Muscle of leg (tissue), 16 donors: ENCODE results near the gene LRP1. TPM values are rescaled to one million over a fixed set of nuclear protein-coding genes. Genes with fewer than 3 reads are reported as not detected.

Source experiments
- DNase-seq: peaks from one replicate; pipeline ENCODE4 v3.0.0; 2013
- H3K27ac ChIP-seq: one replicate; pipeline ENCODE4 v1.5.1; 2013; ENCODE audit warnings: mild to moderate bottlenecking, low read length, control low read depth
- H3K27me3 ChIP-seq: one replicate; pipeline ENCODE4 v1.6.1; 2013; ENCODE audit warnings: low read length; ENCODE audit not compliant: control insufficient read depth, insufficient read depth
- H3K36me3 ChIP-seq: one replicate; pipeline ENCODE4 v1.6.1; 2013; ENCODE audit warnings: low read length; ENCODE audit not compliant: control insufficient read depth, insufficient read depth
- H3K4me1 ChIP-seq: one replicate; pipeline ENCODE4 v1.6.1; 2013; ENCODE audit warnings: low read length; ENCODE audit not compliant: control insufficient read depth, insufficient read depth
- H3K4me3 ChIP-seq: one replicate; pipeline ENCODE4 v1.5.1; 2013; ENCODE audit warnings: low read length, control low read depth
- H3K9me3 ChIP-seq: replicated peaks from 2 replicates; pipeline ENCODE4 v1.6.1; 2013; ENCODE audit warnings: low read depth, low read length; ENCODE audit not compliant: control insufficient read depth
- WGBS: methylation state at CpG from one replicate; pipeline ENCODE4 v1.1.5; 2013; ENCODE audit warnings: missing lambda C conversion rate; ENCODE audit not compliant: insufficient coverage; 5-methylcytosine and 5-hydroxymethylcytosine counted together
- long read RNA-seq, 11 donors: transcript quantifications; one replicate each; lab custom pipeline, GENCODE V29; 2026
- polyA plus RNA-seq, 8 donors: library from polyadenylated mRNA; unstranded; fragments of 120-200 nt; gene quantifications; one replicate each; pipeline versions ENCODE4 v1.2.1 to v1.2.3, GENCODE V29; 2013; ENCODE audit warnings: inconsistent platforms in 1 of 8, low replicate concordance in 1 of 8; ENCODE audit not compliant: insufficient read length in 8 of 8, insufficient read depth in 1 of 8
- total RNA-seq: library from RNA; stranded (reverse); fragments of 120-200 nt; gene quantifications from one replicate; pipeline ENCODE4 v1.2.4, GENCODE V29; 2013

LRP1 gene
- total RNA-seq (82.7 TPM), polyA plus RNA-seq (100 to 1,000 TPM in 7 of 8 donors, 10 to 100 TPM in 1; 98.3 to 231 (median 160) TPM)
- long read RNA-seq, donor 1, partial matches to known transcripts: 9 of 9 reads
- long read RNA-seq, donor 1, other reads (novel, unspliced or antisense): 0 of 9 reads
- long read RNA-seq, donor 2: 0 reads
- long read RNA-seq, donor 3, partial matches to known transcripts: 5 of 5 reads
- long read RNA-seq, donor 3, other reads (novel, unspliced or antisense): 0 of 5 reads
- long read RNA-seq, donor 4, partial matches to known transcripts: 40 of 40 reads
- long read RNA-seq, donor 4, other reads (novel, unspliced or antisense): 0 of 40 reads
- long read RNA-seq, donor 5, partial matches to known transcripts: 47 of 47 reads
- long read RNA-seq, donor 5, other reads (novel, unspliced or antisense): 0 of 47 reads
- long read RNA-seq, donor 6: 0 reads
- long read RNA-seq, donor 7, partial matches to known transcripts: 45 of 45 reads
- long read RNA-seq, donor 7, other reads (novel, unspliced or antisense): 0 of 45 reads
- long read RNA-seq, donor 8, partial matches to known transcripts: 5 of 5 reads
- long read RNA-seq, donor 8, other reads (novel, unspliced or antisense): 0 of 5 reads
- long read RNA-seq, donor 9, partial matches to known transcripts: 37 of 38 reads
- long read RNA-seq, donor 9, other reads (novel, unspliced or antisense): 0 of 38 reads
- long read RNA-seq, donor 10, partial matches to known transcripts: 37 of 38 reads
- long read RNA-seq, donor 10, other reads (novel, unspliced or antisense): 0 of 38 reads
- long read RNA-seq, donor 11, partial matches to known transcripts: 12 of 12 reads
- long read RNA-seq, donor 11, other reads (novel, unspliced or antisense): 0 of 12 reads

- peak within 1 kb of the TSS; percentile 95 for H3K4me3 ChIP-seq
- H3K9me3 ChIP-seq: no peaks in the 10 kb centered on the region
- H3K36me3 ChIP-seq: peaks cover 10% of the 10 kb centered on the region
- peaks cover 22% of the 10 kb centered on the region for H3K27me3 ChIP-seq
- DNase-seq: peak; percentile 96
- peak within 1 kb of the TSS; percentile 97 for H3K27ac ChIP-seq
- H3K4me1 ChIP-seq: peaks cover 44% of the 10 kb centered on the region
- 0% methylated on average over 40 of the region's 57 CpGs for WGBS
These were observed at the start of gene LRP1 for GRCh38 chr12:57127726-57128518. Gene LRP1, plus strand, starts transcription at chr12:57128483. Its CDS starts 482 bp downstream, at chr12:57128965.

GRCh38 chr12:57078519-57079404 is 49.5 kb upstream of the LRP1 start, which contains the start of gene NEMP1:
Gene NEMP1, minus strand, starts transcription at chr12:57078791. Its CDS starts 46 bp downstream, at chr12:57078745.
- peak; percentile 100 for DNase-seq
- H3K27me3 ChIP-seq: no peaks in the 10 kb centered on the region
- peaks cover 14% of the 10 kb centered on the region for H3K4me1 ChIP-seq
- H3K9me3 ChIP-seq: no peaks in the 10 kb centered on the region
- peak within 1 kb of the TSS; percentile 88 for H3K4me3 ChIP-seq
- WGBS: 0% methylated on average over 18 of the region's 39 CpGs
- H3K36me3 ChIP-seq: peaks cover 2% of the 10 kb centered on the region
- H3K27ac ChIP-seq: peak within 1 kb of the TSS; percentile 91

- H3K36me3 ChIP-seq: peaks cover 2% of the 10 kb centered on the region
- H3K4me3 ChIP-seq: no peak overlapping the region
- DNase-seq: no peak
- no CpG with 5 or more reads among the region's 1 CpG for WGBS
- H3K27me3 ChIP-seq: no peaks in the 10 kb centered on the region
- H3K27ac ChIP-seq: peak overlapping the region; percentile 91
- H3K4me1 ChIP-seq: peaks cover 14% of the 10 kb centered on the region
- H3K9me3 ChIP-seq: no peaks in the 10 kb centered on the region
These were observed 48.5 kb upstream of the LRP1 start for GRCh38 chr12:57079821-57080220.

- Histone ChIP-seq H3K36me3 (no peaks in the 10 kb centered on the region), H3K4me3 (no peak overlapping the region), H3K9me3 (no peaks in the 10 kb centered on the region), H3K27me3 (no peaks in the 10 kb centered on the region), H3K27ac (no peak overlapping the region), H3K4me1 (peaks cover 17% of the 10 kb centered on the region)
- WGBS: no CpG with 5 or more reads among the region's 1 CpG
- no peak for DNase-seq
These were observed 47.4 kb upstream of the LRP1 start for GRCh38 chr12:57080855-57081254.

GRCh38 chr12:57085999-57086492 is 42.2 kb upstream of the LRP1 start:
- peaks cover 30% of the 10 kb centered on the region for H3K4me1 ChIP-seq
- WGBS: 13% methylated on average over 4 of the region's 12 CpGs
- DNase-seq: peak; percentile 93
- no peaks in the 10 kb centered on the region for H3K27me3 ChIP-seq
- H3K27ac ChIP-seq: peak overlapping the region; percentile 99
- H3K9me3 ChIP-seq: no peaks in the 10 kb centered on the region
- H3K36me3 ChIP-seq: peaks cover 7% of the 10 kb centered on the region
- peak overlapping the region; percentile 72 for H3K4me3 ChIP-seq

GRCh38 chr12:57086493-57087009 is 41.7 kb upstream of the LRP1 start:
- H3K27ac ChIP-seq: peak overlapping the region; percentile 99
- DNase-seq: peak; percentile 91
- H3K27me3 ChIP-seq: no peaks in the 10 kb centered on the region
- peaks cover 35% of the 10 kb centered on the region for H3K4me1 ChIP-seq
- H3K36me3 ChIP-seq: peaks cover 12% of the 10 kb centered on the region
- H3K9me3 ChIP-seq: no peaks in the 10 kb centered on the region
- peak overlapping the region; percentile 72 for H3K4me3 ChIP-seq
- 0% methylated on average over 6 of the region's 14 CpGs for WGBS

GRCh38 chr12:57087010-57087690 is 41.1 kb upstream of the LRP1 start:
- peak overlapping the region; percentile 99 for H3K27ac ChIP-seq
- under 1% methylated on average over 15 of the region's 52 CpGs for WGBS
- peak overlapping the region; percentile 72 for H3K4me3 ChIP-seq
- peak; percentile 96 for DNase-seq
- H3K36me3 ChIP-seq: peaks cover 18% of the 10 kb centered on the region
- H3K4me1 ChIP-seq: peaks cover 40% of the 10 kb centered on the region
- no peaks in the 10 kb centered on the region for H3K27me3 ChIP-seq
- H3K9me3 ChIP-seq: no peaks in the 10 kb centered on the region

- Histone ChIP-seq H3K27me3 (no peaks in the 10 kb centered on the region), H3K9me3 (no peaks in the 10 kb centered on the region), H3K4me1 (peaks cover 47% of the 10 kb centered on the region), H3K27ac (peak overlapping the region; percentile 99), H3K36me3 (peaks cover 25% of the 10 kb centered on the region), H3K4me3 (peak overlapping the region; percentile 72)
- DNase-seq: peak; percentile 98
- WGBS: under 1% methylated on average over 25 of the region's 37 CpGs
These were observed 40.5 kb upstream of the LRP1 start for GRCh38 chr12:57087691-57088353.
